HUDEP-2 (cell line): ENCODE measurements around the gene CCT6B.

ENCODE experiments used
- DNase-seq, 76 experiments: peaks; one replicate each; lab custom pipeline; 2025; ENCODE audit not compliant: unreplicated experiment in 76 of 76; lab: John Stamatoyannopoulos, UW

Gene CCT6B

GRCh38 chr17:34892461-34893249 is 68.6 kb downstream of the CCT6B start:
- DNase-seq = peak in 41 of 76 experiments; percentile 3 to 50 (median 21)

GRCh38 chr17:34886831-34887230 is 74.4 kb downstream of the CCT6B start:
- DNase-seq = peak in 74 of 76 experiments; percentile 27 to 93 (median 69)

GRCh38 chr17:34885076-34885475 is 76.2 kb downstream of the CCT6B start:
- peak in 72 of 76 experiments; percentile 26 to 97 (median 69) for DNase-seq

- peak in 10 of 76 experiments; percentile 18 to 78 (median 40) for DNase-seq
Observed at GRCh38 chr17:34884597-34884996, 76.7 kb downstream of the CCT6B start.

- DNase-seq = peak in 2 of 76 experiments; percentile 4 to 9
Observed at GRCh38 chr17:34883106-34884000, 77.9 kb downstream of the CCT6B start.

GRCh38 chr17:34879146-34879545 is 82.1 kb downstream of the CCT6B start:
- DNase-seq = no peak
